MG63 (cell line): Measurements from ENCODE around the gene NR5A2. TPM values are rescaled to one million over a fixed set of nuclear protein-coding genes. Genes with fewer than 3 reads are reported as not detected.

Experiments
- DNase-seq: peaks from one replicate; pipeline ENCODE4 v3.0.0-alpha.2; 2020
- H3K27me3 ChIP-seq: fragments of 250-450 bp; sonication (Bioruptor Pico); 2 replicates; pipeline ENCODE4 v1.5.1; 2020; ENCODE audit warnings: mild to moderate bottlenecking, moderate library complexity
- H3K36me3 ChIP-seq: fragments of 250-450 bp; sonication (Bioruptor Pico); 2 replicates; pipeline ENCODE4 v1.5.1; 2020; ENCODE audit warnings: mild to moderate bottlenecking, moderate library complexity
- H3K4me3 ChIP-seq: fragments of 250-450 bp; sonication (Bioruptor Pico); 2 replicates; pipeline ENCODE4 v1.5.1; 2020; ENCODE audit warnings: mild to moderate bottlenecking, moderate library complexity
- H3K9me3 ChIP-seq: fragments of 250-450 bp; sonication (Bioruptor Pico); 2 replicates; pipeline ENCODE4 v1.5.1; 2020; ENCODE audit warnings: mild to moderate bottlenecking, moderate library complexity
- total RNA-seq: library from RNA; depleted of rRNA; stranded (reverse); fragments of >200 nt; shearing (Covaris generic); gene quantifications from 2 replicates; pipeline ENCODE4 v1.2.3, GENCODE V29; 2014; ENCODE audit warnings: low replicate concordance; rRNA removed

NR5A2 gene
- not detected in 2 replicates for total RNA-seq

DNA sequence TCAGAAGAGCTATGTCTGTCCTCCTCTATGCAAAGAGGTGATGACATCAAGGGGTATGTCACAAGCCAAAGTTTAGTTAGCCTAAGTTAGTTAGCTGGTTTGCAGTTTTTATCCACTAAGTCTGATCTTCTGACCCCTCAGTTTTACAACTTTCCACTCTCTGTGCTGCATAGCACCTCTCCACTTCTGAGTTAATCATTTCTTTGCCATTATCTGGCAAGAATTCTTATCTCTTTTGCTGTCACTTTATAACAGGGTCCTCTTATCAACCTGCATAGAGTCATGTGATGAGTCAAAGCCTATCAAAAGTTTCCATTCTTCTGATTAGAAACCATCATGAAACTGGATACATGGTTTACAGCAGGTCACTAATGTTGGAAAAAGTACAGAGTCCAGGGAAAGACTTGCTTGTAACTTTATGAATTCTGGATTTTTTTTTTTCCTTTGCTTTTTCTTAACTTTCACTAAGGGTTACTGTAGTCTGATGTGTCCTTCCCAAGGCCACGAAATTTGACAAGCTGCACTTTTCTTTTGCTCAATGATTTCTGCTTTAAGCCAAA, at the start of gene NR5A2:
TSS of gene NR5A2 (plus strand) at position 447 of the 560 bp plus-strand sequence. CDS start 138 bp downstream, outside the sequence.
- peak within 1 kb of the TSS; percentile 50; the same call in 1 of the 2 replicates for H3K4me3 ChIP-seq
- H3K36me3 ChIP-seq, result no peaks in the 10 kb centered on the region
- no peak for DNase-seq
- peaks cover 17% of the 10 kb centered on the region for H3K27me3 ChIP-seq
- no peaks in the 10 kb centered on the region for H3K9me3 ChIP-seq

DNA sequence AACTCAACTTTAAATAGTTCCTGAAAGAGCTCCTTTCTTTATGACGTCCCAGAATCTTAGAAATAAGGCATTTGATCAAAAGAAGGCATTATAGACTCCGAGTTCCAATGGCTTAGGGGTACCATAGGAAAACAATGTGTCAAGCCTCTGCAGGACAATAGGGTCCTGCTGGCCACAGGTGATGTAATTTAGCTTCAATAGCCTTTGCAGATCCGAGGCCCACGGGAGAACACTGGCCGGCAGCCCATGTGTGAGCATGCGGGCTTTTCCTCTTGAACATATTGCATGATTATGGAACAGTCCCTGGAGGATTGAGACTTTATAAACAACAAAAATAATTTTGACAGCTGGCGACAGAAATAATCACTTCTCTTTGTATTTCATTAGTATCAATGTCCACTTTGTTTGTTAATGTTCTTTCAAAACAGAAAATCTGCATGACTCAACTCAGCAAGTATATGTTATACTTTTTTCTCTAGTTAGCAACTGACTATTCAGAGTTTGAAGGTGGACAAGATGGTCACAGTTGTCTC, 49.0 kb upstream of the NR5A2 start:
- no peaks in the 10 kb centered on the region for H3K9me3 ChIP-seq
- no peaks in the 10 kb centered on the region for H3K27me3 ChIP-seq
- H3K4me3 ChIP-seq, result no peak overlapping the region
- no peak for DNase-seq
- no peaks in the 10 kb centered on the region for H3K36me3 ChIP-seq

DNA sequence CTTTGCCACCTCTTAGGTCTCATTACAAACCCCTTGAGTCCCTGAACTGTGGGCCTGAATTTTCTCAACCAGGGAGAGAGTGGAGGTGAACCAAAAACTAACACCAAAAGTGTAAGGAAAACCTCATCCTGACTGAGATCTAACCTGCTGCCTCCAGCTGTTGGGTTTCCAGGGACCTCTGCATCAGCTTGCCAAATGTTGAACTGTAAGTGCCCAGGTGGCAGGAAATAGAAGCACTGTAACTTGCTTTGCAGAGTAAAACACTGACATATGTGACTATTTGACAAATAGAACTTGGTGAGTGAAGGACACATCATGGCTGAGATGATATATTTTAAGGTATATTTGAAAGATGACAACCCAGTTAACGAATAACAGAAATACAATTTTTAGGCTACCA, 48.4 kb upstream of the NR5A2 start:
- Histone ChIP-seq H3K9me3 (no peaks in the 10 kb centered on the region), H3K36me3 (no peaks in the 10 kb centered on the region), H3K27me3 (no peaks in the 10 kb centered on the region), H3K4me3 (no peak overlapping the region)
- no peak for DNase-seq

DNA sequence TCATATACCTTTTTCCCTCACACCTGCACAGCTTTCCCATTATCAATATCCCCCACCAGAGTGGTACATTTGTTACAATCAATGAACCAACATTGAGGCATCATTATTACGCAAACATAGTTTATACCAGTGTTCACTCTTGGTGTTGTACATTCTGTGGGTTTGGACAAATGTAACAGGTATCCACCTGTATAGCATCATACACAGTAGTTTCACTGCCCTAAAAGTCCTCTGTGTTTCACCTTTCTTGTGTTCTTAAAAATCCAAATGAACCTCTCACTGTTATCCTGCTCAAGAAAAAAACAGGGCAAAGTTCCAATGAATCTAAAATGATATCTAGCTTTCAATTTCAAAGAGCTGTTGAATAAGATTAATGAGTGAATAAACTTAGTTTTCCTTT, 45.9 kb upstream of the NR5A2 start:
- no peaks in the 10 kb centered on the region for H3K9me3 ChIP-seq
- DNase-seq, result no peak
- no peaks in the 10 kb centered on the region for H3K36me3 ChIP-seq
- no peak overlapping the region for H3K4me3 ChIP-seq
- H3K27me3 ChIP-seq, result no peaks in the 10 kb centered on the region

DNA sequence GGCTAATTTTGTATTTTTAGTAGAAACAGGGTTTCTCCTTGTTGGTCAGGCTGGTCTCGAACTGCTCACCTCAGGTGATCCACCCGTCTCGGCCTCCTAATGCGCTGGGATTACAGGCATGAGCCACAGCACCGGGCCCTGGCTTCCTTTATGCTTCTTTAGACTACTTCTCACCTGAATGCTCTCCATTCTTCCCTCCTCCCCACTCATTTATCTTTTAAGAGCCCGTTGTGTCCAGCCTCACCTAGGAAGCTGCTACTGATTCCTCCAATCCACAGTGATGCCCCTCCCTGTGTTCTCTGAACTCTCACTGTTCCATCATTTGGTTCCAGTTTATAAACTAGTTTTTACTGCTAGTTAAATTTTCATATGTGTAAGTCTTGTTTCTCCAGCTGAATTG, 44.9 kb upstream of the NR5A2 start:
- no peaks in the 10 kb centered on the region for H3K36me3 ChIP-seq
- no peak for DNase-seq
- H3K4me3 ChIP-seq, result no peak overlapping the region
- H3K9me3 ChIP-seq, result no peaks in the 10 kb centered on the region
- H3K27me3 ChIP-seq, result no peaks in the 10 kb centered on the region

DNA sequence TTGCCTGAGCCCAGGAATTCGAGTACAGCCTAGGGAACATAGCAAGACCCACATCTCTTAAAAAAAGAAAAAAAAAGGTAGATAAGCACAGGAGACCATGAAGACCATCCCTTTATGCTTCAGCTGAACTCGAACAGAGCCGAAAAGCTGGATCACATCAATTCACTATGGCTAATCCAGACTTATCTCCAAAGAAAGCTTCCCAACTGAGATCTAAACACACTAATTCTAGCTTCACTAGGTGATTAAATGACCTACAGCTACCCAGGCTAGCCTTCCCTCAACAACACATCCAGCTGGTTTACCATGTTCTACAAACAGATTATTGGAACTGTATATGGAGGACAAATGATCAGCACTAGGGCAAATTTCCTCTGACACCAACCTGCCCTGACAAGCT, 44.0 kb upstream of the NR5A2 start:
- no peak for DNase-seq
- no peaks in the 10 kb centered on the region for H3K9me3 ChIP-seq
- no peak overlapping the region for H3K4me3 ChIP-seq
- no peaks in the 10 kb centered on the region for H3K36me3 ChIP-seq
- no peaks in the 10 kb centered on the region for H3K27me3 ChIP-seq

DNA sequence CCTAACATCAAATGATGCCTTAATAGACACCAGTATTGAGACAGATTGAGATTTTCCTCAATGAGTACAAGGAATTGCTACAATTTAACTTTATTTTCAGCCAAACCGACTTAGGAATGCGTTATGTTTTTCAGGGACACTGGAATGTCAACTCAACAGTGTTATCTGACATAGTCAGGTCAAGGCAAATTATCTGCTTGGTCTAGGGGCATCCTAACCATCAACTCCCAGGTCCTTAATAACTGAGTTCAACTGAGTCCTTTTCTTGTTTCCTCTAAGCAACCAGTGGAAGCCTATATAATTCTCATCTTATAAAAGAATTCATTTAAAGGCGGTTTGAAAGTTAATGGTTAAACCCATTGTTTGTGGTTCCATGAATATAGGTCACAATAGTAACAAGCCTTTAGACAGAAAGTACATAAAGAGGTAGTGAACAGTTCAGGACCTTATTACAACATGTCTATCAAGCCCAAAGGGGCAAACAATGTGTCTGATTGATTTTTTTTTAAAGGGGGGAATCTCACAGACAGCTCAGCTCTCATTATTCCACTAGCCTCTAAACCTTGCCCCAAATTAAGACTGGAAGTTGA, 32.3 kb upstream of the NR5A2 start:
- DNase-seq, result no peak
- Histone ChIP-seq H3K9me3 (no peaks in the 10 kb centered on the region), H3K4me3 (no peak overlapping the region), H3K36me3 (no peaks in the 10 kb centered on the region), H3K27me3 (no peaks in the 10 kb centered on the region)

DNA sequence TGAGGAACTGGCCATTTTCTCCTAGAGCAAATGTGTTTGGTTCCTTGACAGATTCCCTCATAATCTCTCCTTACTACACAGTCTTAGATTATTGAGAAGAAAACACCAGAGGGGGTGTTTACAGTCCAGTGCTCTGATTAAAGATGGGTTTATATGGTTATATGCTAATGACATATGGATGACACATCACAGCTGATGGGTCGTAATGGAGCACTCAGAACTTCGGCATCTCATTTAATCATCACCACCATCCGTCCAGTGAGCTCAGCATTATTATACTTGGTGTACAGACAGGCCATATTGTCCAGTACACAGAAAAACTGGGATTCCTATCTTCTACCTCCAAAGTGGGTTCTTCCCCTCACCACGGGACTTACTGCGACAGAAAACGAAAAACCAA, 22.3 kb upstream of the NR5A2 start:
- H3K4me3 ChIP-seq, result no peak overlapping the region
- H3K9me3 ChIP-seq, result no peaks in the 10 kb centered on the region
- no peaks in the 10 kb centered on the region for H3K27me3 ChIP-seq
- DNase-seq, result no peak
- H3K36me3 ChIP-seq, result no peaks in the 10 kb centered on the region

DNA sequence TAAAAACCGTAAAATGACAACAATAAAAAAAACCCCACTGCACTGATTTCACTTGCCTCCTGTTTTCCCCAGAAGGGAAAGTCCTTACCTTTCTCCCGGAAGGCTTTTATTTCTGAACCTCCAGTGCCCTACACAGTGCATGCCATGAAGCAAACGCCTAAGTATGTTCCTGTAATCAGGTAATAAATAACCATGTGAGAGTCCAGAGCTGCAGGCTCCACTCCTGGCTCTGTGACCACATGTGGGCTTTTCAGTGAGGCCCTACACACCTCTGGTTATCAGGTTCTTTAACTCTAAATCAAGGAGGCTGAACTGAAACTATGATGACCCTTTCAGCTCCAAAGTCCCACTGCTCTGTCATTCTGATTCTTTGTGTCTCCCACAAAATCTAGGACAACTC, 20.8 kb upstream of the NR5A2 start:
- Histone ChIP-seq H3K27me3 (no peaks in the 10 kb centered on the region), H3K4me3 (no peak overlapping the region), H3K36me3 (no peaks in the 10 kb centered on the region)

DNA sequence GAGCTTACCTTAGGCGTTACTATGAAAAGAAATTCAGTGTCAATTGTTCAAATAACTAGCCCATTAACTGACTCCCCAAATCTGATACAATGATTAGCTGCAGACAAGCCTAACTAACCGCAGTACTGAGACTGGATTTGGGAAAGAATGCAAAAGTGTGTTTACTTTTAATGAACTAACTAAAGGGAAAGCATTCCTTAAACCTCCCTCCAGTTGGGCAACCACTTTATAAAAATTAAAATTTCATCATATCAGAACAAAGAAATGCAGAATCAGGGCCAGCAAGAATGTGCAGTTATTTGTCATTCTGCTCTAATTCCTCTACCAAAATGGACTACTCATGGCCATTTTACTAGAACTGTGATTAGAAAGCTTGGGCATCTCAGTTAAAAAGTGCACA, 11.7 kb upstream of the NR5A2 start:
- Histone ChIP-seq H3K9me3 (no peaks in the 10 kb centered on the region), H3K36me3 (no peaks in the 10 kb centered on the region), H3K27me3 (no peaks in the 10 kb centered on the region), H3K4me3 (no peak overlapping the region)
- no peak for DNase-seq

More for the DNA sequence above, 20.8 kb upstream of the NR5A2 start:
- H3K9me3 ChIP-seq, result no peaks in the 10 kb centered on the region
- DNase-seq, result no peak

DNA sequence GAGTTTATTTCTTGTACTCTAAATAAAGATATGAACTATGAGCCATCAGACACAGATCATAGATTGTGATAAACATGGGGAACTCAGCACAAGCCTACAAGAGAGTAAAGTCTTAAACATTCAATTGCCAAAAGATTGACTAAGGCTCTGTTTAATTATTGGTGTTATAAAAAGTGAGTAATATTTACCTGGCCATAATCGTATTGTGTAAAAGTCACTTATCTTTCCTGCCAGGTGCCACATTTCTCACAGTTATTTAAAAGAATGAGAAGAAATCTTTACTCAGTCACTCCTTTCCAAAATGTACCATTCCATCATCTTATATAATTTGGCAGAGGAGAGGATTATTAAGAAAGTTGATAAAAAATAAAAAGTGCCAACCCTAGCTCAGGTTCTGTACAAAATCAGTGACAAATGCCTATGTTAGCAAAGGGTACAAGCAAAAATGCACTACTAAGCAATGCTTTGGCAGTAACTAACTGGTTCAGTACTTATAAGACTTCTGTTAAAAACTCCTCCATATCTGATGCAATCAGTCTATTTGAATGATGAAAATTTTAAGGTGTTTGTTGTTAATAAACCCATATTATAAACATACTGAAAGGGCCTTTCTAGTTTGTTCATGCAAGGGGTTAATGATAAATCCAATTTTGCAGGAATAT, 5.8 kb upstream of the NR5A2 start:
- no peaks in the 10 kb centered on the region for H3K9me3 ChIP-seq
- no peak overlapping the region for H3K4me3 ChIP-seq
- H3K27me3 ChIP-seq, result peaks cover 2% of the 10 kb centered on the region; the same call in 1 of the 2 replicates
- DNase-seq, result no peak
- no peaks in the 10 kb centered on the region for H3K36me3 ChIP-seq

DNA sequence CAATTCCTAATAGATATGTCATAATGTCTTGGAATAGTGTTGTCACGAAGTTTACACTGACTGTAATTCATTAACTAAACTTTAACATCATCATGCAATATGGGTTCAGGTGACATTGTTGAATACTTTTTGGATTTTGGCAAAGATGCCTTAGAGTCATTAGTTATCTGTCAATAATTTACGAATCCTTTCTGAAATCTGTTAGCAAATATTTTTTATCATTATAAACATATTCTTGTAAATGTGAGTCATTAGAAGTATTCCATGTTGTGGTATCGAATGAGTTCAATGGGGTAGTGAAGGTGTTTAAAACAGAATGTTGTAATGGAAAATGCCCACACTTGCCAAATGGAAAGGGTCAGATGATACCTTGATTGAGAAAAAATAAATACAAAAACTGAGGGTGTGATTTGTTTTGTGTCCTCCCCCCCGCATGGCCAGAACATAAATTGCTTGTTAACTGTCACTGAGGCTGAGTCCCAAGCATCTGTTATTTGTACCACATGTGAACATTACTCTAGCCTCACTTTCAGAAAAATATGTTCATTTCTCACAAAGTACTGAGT, 5.2 kb upstream of the NR5A2 start:
- Histone ChIP-seq H3K36me3 (no peaks in the 10 kb centered on the region), H3K9me3 (no peaks in the 10 kb centered on the region), H3K27me3 (peaks cover 8% of the 10 kb centered on the region; the same call in 1 of the 2 replicates), H3K4me3 (no peak overlapping the region)
- DNase-seq, result no peak

DNA sequence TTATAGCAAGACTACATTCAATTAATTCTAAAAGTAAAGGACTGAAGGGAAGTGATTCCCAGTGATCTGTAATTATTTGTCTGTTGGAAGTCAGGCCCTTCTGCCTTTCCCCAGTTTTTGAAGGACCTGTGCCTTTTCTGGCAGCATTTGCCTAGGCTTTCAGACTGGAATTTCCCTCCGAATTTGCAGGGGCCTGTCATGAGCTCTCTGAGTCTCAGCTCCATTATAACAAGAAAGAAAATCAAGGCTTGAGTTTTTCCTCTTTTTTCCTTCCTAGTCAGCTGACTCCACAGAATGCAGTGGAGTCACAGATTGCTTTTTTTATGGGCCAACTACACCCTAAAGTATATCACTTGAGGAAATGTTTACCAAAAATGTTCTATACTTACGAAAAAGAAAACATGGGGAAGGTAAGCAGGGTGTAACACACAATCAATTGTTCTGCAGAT, 1.1 kb downstream of the NR5A2 start:
- peaks cover 20% of the 10 kb centered on the region for H3K27me3 ChIP-seq
- H3K36me3 ChIP-seq, result no peaks in the 10 kb centered on the region
- no peak for DNase-seq
- no peaks in the 10 kb centered on the region for H3K9me3 ChIP-seq
- peak overlapping the region; percentile 50 for H3K4me3 ChIP-seq

DNA sequence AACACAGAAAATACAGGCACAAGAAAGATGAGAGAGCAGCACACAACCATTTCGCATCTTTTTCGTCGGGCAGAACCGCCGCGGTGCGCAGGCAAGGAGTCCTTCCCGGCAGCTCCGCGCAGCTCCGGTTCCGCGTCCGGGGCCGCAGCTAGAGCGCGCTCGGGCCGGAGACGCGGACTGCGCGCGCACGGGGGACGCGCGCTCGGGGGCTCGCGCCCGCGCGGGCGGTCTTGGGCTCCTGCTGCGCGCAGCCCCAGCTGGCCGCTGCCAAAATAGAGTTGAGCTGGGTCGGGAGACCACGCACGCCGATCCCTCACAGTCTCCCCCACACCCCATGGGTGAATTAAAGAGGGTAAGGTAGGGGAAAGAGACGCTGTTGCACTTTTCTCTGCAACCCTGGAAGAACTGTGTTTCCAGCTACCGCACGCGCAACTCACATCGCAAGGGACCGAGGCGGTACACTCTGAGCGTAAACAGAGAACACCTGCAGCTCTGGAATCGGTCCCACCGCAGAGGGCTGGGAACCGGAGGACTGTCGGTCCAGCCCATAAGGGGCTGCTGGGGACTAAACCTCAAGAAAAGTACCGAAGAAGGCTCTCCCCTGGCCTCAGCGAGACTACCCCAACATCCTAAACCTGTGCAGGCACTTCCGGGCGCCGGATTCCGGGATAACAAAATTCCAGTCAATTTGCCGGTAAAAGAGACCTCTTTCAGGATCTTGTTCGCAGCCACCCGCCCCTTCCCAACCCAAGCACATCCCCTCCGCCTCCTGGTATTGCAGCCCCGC, 1.7 kb downstream of the NR5A2 start:
- Histone ChIP-seq H3K9me3 (no peaks in the 10 kb centered on the region), H3K4me3 (peak overlapping the region; percentile 50), H3K36me3 (no peaks in the 10 kb centered on the region), H3K27me3 (peaks cover 23% of the 10 kb centered on the region)
- peak; percentile 70 for DNase-seq

DNA sequence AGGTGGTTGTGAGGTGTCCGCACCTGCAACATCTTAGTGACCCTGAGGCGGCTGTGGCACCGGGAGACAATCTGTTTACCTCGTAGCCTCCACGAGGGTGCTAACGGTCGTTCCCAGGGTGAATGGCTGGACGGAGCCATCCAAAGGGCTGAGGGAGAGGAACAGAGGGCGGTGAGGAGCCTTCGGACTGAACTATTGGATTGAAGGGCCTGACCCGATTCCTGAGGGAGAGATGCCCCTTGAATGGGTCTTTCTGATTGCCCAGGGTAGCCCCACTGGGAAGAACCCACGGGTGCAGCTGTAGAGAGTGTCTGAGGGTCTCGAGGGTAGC, 2.3 kb downstream of the NR5A2 start:
- DNase-seq, result no peak
- peaks cover 24% of the 10 kb centered on the region for H3K27me3 ChIP-seq
- no peaks in the 10 kb centered on the region for H3K36me3 ChIP-seq
- no peak overlapping the region for H3K4me3 ChIP-seq
- H3K9me3 ChIP-seq, result no peaks in the 10 kb centered on the region

DNA sequence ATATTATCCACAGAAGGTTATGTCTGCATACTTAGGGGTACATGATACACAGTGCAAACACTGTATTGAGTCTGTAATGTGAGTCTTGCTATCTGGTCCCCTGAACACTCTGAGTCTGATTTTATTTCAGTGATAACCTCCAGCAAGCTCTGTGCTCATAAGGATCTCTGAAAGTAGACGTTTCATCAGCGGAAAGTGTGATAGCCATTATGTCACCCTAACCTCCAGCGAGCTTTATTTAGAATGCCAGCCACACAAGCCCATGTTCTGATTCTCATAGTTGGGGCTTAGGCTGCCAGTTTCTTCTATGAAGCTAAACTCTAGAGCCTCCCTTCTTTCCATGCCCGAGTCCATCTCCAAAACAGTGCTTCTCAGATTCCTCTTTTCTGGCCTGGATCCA, 3.3 kb downstream of the NR5A2 start:
- Histone ChIP-seq H3K36me3 (no peaks in the 10 kb centered on the region), H3K27me3 (peaks cover 34% of the 10 kb centered on the region), H3K4me3 (no peak overlapping the region), H3K9me3 (no peaks in the 10 kb centered on the region)
- no peak for DNase-seq
